Liver (tissue), 9 donors: Measurements from ENCODE around the gene ATXN1. TPM values are rescaled to one million over a fixed set of nuclear protein-coding genes. Genes with fewer than 3 reads are reported as not detected.

Experiments
- DNase-seq: peaks from one replicate; pipeline ENCODE4 v3.0.0-alpha.2; 2017; ENCODE audit warnings: low spot score
- H3K27ac ChIP-seq, 2 donors: one replicate each; pipeline ENCODE4 v1.7.0; 2013; ENCODE audit warnings: inconsistent platforms in 2 of 2, low read length in 2 of 2, control low read depth in 1 of 2, low read depth in 1 of 2, mild to moderate bottlenecking in 1 of 2
- H3K27me3 ChIP-seq, 4 donors: one replicate each; pipeline versions ENCODE4 v1.6.1 to v1.7.0; 2013; ENCODE audit warnings: low read length in 3 of 4, inconsistent platforms in 1 of 4, mild to moderate bottlenecking in 1 of 4, moderate library complexity in 1 of 4; ENCODE audit not compliant: control insufficient read depth in 4 of 4, insufficient read depth in 4 of 4
- H3K36me3 ChIP-seq, 4 donors: one replicate each; pipeline versions ENCODE4 v1.6.1 to v1.7.0; 2013; ENCODE audit warnings: low read length in 3 of 4, mild to moderate bottlenecking in 3 of 4, low read depth in 1 of 4, moderate library complexity in 1 of 4; ENCODE audit not compliant: control insufficient read depth in 4 of 4, insufficient read depth in 3 of 4
- H3K4me1 ChIP-seq, 4 donors: one replicate each; pipeline versions ENCODE4 v1.6.1 to v1.7.0; 2013; ENCODE audit warnings: low read length in 3 of 4, mild to moderate bottlenecking in 3 of 4, moderate library complexity in 1 of 4; ENCODE audit not compliant: control insufficient read depth in 4 of 4, insufficient read depth in 4 of 4
- H3K4me3 ChIP-seq, 3 donors: one replicate each; pipeline versions ENCODE4 v1.6.1 to v1.7.0; 2013; ENCODE audit warnings: low read length in 3 of 3, control low read depth in 1 of 3, low read depth in 1 of 3, mild to moderate bottlenecking in 1 of 3
- H3K9ac ChIP-seq, 2 donors: one replicate each; pipeline ENCODE4 v1.7.0; 2013; ENCODE audit warnings: low read length in 2 of 2, mild to moderate bottlenecking in 2 of 2, moderate library complexity in 2 of 2, control low read depth in 1 of 2, low read depth in 1 of 2
- H3K9me3 ChIP-seq, 4 donors: one replicate each; pipeline versions ENCODE4 v1.6.1 to v1.7.0; 2013; ENCODE audit warnings: low read length in 3 of 4; ENCODE audit not compliant: control insufficient read depth in 4 of 4
- CTCF ChIP-seq: fragments of 150-350 bp; IDR thresholded peaks from 2 replicates; pipeline ENCODE4 v1.5.1; 2017; ENCODE audit warnings: improper control_type of control experiment, low read depth, low read length; ENCODE audit not compliant: missing input control
- EGR1 ChIP-seq, 2 donors: IDR thresholded peaks; 2 replicates each; pipeline ENCODE4 v1.6.1; 2016 to 2018; ENCODE audit warnings: antibody characterized with exemption in 2 of 2, low read depth in 2 of 2
- FOXA1 ChIP-seq: IDR thresholded peaks from 2 replicates; pipeline ENCODE4 v1.6.1; 2016; ENCODE audit warnings: antibody characterized with exemption
- FOXA2 ChIP-seq: IDR thresholded peaks from 2 replicates; pipeline ENCODE4 v1.6.1; 2016; ENCODE audit warnings: antibody characterized with exemption
- GABPA ChIP-seq, 2 donors: IDR thresholded peaks in 1 of 2; conservative IDR thresholded peaks in 1 of 2; 2 replicates each; pipeline ENCODE4 v1.6.1; 2016; ENCODE audit warnings: antibody characterized with exemption in 2 of 2, mild to moderate bottlenecking in 1 of 2, moderate library complexity in 1 of 2
- HNF4A ChIP-seq, 2 donors: conservative IDR thresholded peaks; 2 replicates each; pipeline ENCODE4 v1.6.1; 2016; ENCODE audit warnings: antibody characterized with exemption in 2 of 2, mild to moderate bottlenecking in 2 of 2
- HNF4G ChIP-seq: IDR thresholded peaks from 2 replicates; pipeline ENCODE4 v1.6.1; 2016; ENCODE audit warnings: antibody characterized with exemption
- JUND ChIP-seq, 2 donors: IDR thresholded peaks; 2 replicates each; pipeline ENCODE4 v1.6.1; 2016; ENCODE audit warnings: antibody characterized with exemption in 2 of 2
- NR2F2 ChIP-seq: IDR thresholded peaks from 2 replicates; pipeline ENCODE4 v1.6.1; 2016; ENCODE audit warnings: antibody characterized with exemption
- RAD21 ChIP-seq, 2 donors: IDR thresholded peaks; 2 replicates each; pipeline ENCODE4 v1.6.1; 2016; ENCODE audit warnings: antibody characterized with exemption in 2 of 2, mild to moderate bottlenecking in 2 of 2
- RXRA ChIP-seq, 2 donors: IDR thresholded peaks; 2 replicates each; pipeline ENCODE4 v1.6.1; 2017 to 2018; ENCODE audit warnings: antibody characterized with exemption in 2 of 2, mild to moderate bottlenecking in 1 of 2
- SP1 ChIP-seq: IDR thresholded peaks from 2 replicates; pipeline ENCODE4 v1.6.1; 2018; ENCODE audit warnings: antibody characterized with exemption, mild to moderate bottlenecking
- TAF1 ChIP-seq: conservative IDR thresholded peaks from 2 replicates; pipeline ENCODE4 v1.6.1; 2016; ENCODE audit warnings: antibody characterized with exemption, mild to moderate bottlenecking
- YY1 ChIP-seq: IDR thresholded peaks from 2 replicates; pipeline ENCODE4 v1.6.1; 2016; ENCODE audit warnings: antibody characterized with exemption, mild to moderate bottlenecking
- WGBS: extraction: QIAGEN DNeasy Blood & Tissue Kit; methylation state at CpG from one replicate; pipeline ENCODE4 v1.1.7; 2013; 5-methylcytosine and 5-hydroxymethylcytosine counted together
- polyA plus RNA-seq, 2 donors: library from polyadenylated mRNA; stranded (reverse) in 1 of 2; unstranded in 1 of 2; fragments of 200-250 nt in 1 of 2; fragments of >200 nt in 1 of 2; fragmentation: Nextera tagmentation in 1 of 2; extraction: Ambion mirVana in 1 of 2; gene quantifications; one replicate each; pipeline versions ENCODE4 v1.2.1 to v1.2.3, GENCODE V29; 2013 to 2015
- total RNA-seq, 2 donors: library from RNA; depleted of rRNA; stranded (reverse); fragments of >200 nt; gene quantifications; one replicate each; pipeline ENCODE4 v1.2.3, GENCODE V29; 2014
- TF ChIP-seq, protein P1 (sequence below): IDR thresholded peaks from 2 replicates; pipeline ENCODE4 v1.6.1; 2016; ENCODE audit warnings: antibody characterized with exemption
- TF ChIP-seq, protein P2 (sequence below): IDR thresholded peaks from 2 replicates; pipeline ENCODE4 v1.6.1; 2016; ENCODE audit warnings: antibody characterized with exemption, mild to moderate bottlenecking
- TF ChIP-seq, protein P3 (sequence below): IDR thresholded peaks from 2 replicates; pipeline ENCODE4 v1.6.1; 2016; ENCODE audit warnings: antibody characterized with exemption
- TF ChIP-seq, protein P4 (sequence below): IDR thresholded peaks from 2 replicates; pipeline ENCODE4 v1.6.1; 2016; ENCODE audit warnings: antibody characterized with exemption
- donor health status: healthy.
- donor health status: healthy.
- donor health status: healthy.
- donor health status: healthy.
- donor health status: healthy.

Gene ATXN1
- total and polyA plus RNA-seq, 4 donors = 4.3 to 29.7 (median 8.2) TPM

GRCh38 chr6:16564436-16564835 is 196.8 kb downstream of the ATXN1 start:
- no peak overlapping the region for H3K9ac ChIP-seq
- peaks cover 0 to 3% (median 0%) of the 10 kb centered on the region in 4 donors for H3K4me1 ChIP-seq
- TF ChIP-seq, protein P1, sequence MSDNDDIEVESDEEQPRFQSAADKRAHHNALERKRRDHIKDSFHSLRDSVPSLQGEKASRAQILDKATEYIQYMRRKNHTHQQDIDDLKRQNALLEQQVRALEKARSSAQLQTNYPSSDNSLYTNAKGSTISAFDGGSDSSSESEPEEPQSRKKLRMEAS = no peak
- TF ChIP-seq EGR1 (IDR thresholded peaks at IDR 0.05; ENCODE audit: low read depth in 2 of 2) = no peak
- TF ChIP-seq, protein P2, sequence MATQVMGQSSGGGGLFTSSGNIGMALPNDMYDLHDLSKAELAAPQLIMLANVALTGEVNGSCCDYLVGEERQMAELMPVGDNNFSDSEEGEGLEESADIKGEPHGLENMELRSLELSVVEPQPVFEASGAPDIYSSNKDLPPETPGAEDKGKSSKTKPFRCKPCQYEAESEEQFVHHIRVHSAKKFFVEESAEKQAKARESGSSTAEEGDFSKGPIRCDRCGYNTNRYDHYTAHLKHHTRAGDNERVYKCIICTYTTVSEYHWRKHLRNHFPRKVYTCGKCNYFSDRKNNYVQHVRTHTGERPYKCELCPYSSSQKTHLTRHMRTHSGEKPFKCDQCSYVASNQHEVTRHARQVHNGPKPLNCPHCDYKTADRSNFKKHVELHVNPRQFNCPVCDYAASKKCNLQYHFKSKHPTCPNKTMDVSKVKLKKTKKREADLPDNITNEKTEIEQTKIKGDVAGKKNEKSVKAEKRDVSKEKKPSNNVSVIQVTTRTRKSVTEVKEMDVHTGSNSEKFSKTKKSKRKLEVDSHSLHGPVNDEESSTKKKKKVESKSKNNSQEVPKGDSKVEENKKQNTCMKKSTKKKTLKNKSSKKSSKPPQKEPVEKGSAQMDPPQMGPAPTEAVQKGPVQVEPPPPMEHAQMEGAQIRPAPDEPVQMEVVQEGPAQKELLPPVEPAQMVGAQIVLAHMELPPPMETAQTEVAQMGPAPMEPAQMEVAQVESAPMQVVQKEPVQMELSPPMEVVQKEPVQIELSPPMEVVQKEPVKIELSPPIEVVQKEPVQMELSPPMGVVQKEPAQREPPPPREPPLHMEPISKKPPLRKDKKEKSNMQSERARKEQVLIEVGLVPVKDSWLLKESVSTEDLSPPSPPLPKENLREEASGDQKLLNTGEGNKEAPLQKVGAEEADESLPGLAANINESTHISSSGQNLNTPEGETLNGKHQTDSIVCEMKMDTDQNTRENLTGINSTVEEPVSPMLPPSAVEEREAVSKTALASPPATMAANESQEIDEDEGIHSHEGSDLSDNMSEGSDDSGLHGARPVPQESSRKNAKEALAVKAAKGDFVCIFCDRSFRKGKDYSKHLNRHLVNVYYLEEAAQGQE = no peak
- TF ChIP-seq FOXA2 = no peak
- no peak for TF ChIP-seq RAD21 (IDR thresholded peaks at IDR 0.05)
- TF ChIP-seq, protein P3, sequence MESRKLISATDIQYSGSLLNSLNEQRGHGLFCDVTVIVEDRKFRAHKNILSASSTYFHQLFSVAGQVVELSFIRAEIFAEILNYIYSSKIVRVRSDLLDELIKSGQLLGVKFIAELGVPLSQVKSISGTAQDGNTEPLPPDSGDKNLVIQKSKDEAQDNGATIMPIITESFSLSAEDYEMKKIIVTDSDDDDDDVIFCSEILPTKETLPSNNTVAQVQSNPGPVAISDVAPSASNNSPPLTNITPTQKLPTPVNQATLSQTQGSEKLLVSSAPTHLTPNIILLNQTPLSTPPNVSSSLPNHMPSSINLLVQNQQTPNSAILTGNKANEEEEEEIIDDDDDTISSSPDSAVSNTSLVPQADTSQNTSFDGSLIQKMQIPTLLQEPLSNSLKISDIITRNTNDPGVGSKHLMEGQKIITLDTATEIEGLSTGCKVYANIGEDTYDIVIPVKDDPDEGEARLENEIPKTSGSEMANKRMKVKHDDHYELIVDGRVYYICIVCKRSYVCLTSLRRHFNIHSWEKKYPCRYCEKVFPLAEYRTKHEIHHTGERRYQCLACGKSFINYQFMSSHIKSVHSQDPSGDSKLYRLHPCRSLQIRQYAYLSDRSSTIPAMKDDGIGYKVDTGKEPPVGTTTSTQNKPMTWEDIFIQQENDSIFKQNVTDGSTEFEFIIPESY = no peak
- no peak for TF ChIP-seq RXRA (IDR thresholded peaks at IDR 0.05)
- TF ChIP-seq TAF1 = no peak
- TF ChIP-seq CTCF = no peak
- TF ChIP-seq, protein P4, sequence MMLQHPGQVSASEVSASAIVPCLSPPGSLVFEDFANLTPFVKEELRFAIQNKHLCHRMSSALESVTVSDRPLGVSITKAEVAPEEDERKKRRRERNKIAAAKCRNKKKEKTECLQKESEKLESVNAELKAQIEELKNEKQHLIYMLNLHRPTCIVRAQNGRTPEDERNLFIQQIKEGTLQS = no peak
- no peak for TF ChIP-seq JUND (IDR thresholded peaks at IDR 0.05)
- TF ChIP-seq GABPA (IDR thresholded peaks at IDR 0.05 in 1 of 2, conservative IDR thresholded peaks at IDR 0.05 in 1 of 2) = no peak
- no peak for TF ChIP-seq HNF4G
- TF ChIP-seq SP1 = no peak
- TF ChIP-seq NR2F2 = no peak
- no peak for TF ChIP-seq YY1
- no peak for TF ChIP-seq FOXA1
- TF ChIP-seq HNF4A (conservative IDR thresholded peaks at IDR 0.05) = no peak
- no peak overlapping the region for H3K4me3 ChIP-seq
- H3K27ac ChIP-seq = no peak overlapping the region
- no peak for DNase-seq
- H3K27me3 ChIP-seq = no peaks in the 10 kb centered on the region
- H3K9me3 ChIP-seq = no peaks in the 10 kb centered on the region
- WGBS = 85% methylated on average over 2 of the region's 2 CpGs
- H3K36me3 ChIP-seq = no peaks in the 10 kb centered on the region
